Thyroid gland (tissue), 4 donors: ENCODE measurements around the gene DDX49.

Experiments used
- CTCF ChIP-seq, 6 experiments: fragments of 200-600 bp in 3 of 6; fragments of 450-650 bp in 3 of 6; sonication (generic) in 3 of 6; IDR thresholded peaks; one replicate each; pipeline ENCODE4 v1.5.1; 2016 to 2019; ENCODE audit warnings: antibody characterized with exemption in 6 of 6, mild to moderate bottlenecking in 2 of 6, inconsistent platforms in 1 of 6, moderate library complexity in 1 of 6
- POLR2A ChIP-seq, 2 donors: fragments of 450-650 bp; IDR thresholded peaks; one replicate each; pipeline ENCODE4 v1.6.1; 2017; ENCODE audit warnings: antibody characterized with exemption in 2 of 2, mild to moderate bottlenecking in 2 of 2, moderate library complexity in 1 of 2

GRCh38 chr19:18905513-18906236, 13.8 kb upstream of the DDX49 start:
- TF ChIP-seq POLR2A (IDR thresholded peaks at IDR 0.05) (no peak), CTCF (IDR thresholded peaks at IDR 0.05) (no peak)
